Left lung (tissue), 10 donors: ENCODE data around the gene RAB35. TPM values are rescaled to one million over a fixed set of nuclear protein-coding genes. Genes with fewer than 3 reads are reported as not detected.

Experiments
- ATAC-seq: fragments of 200-7000 bp; cut with Tn5 transposase; one replicate; pipeline ENCODE4 v1.9.1; 2020; ENCODE audit warnings: moderate library complexity
- DNase-seq, 4 donors: peaks; one replicate each; pipeline ENCODE4 v3.0.0-alpha.2; 2013 to 2020
- H3K27ac ChIP-seq, 2 donors: fragments of 200-600 bp; sonication (generic) in 1 of 2; one replicate each; pipeline versions ENCODE4 v1.5.0 to v1.8.0; 2020 to 2021
- H3K27me3 ChIP-seq, 2 donors: fragments of 200-600 bp; sonication (generic) in 1 of 2; one replicate each; pipeline versions ENCODE4 v1.5.0 to v1.8.0; 2020 to 2021
- H3K36me3 ChIP-seq, 2 donors: fragments of 200-600 bp; sonication (generic) in 1 of 2; one replicate each; pipeline versions ENCODE4 v1.5.0 to v1.8.0; 2020 to 2021
- H3K4me1 ChIP-seq, 2 donors: fragments of 200-600 bp; one replicate each; pipeline ENCODE4 v1.8.0; 2021
- H3K4me3 ChIP-seq, 2 donors: fragments of 200-600 bp; sonication (generic) in 1 of 2; one replicate each; pipeline versions ENCODE4 v1.5.0 to v1.8.0; 2020 to 2021; ENCODE audit warnings: mild to moderate bottlenecking in 1 of 2
- H3K9me3 ChIP-seq, 2 donors: fragments of 200-600 bp; sonication (generic) in 1 of 2; one replicate each; pipeline versions ENCODE4 v1.5.0 to v1.8.0; 2020 to 2021
- CTCF ChIP-seq, 2 donors: fragments of 200-600 bp; sonication (generic) in 1 of 2; IDR thresholded peaks; one replicate each; pipeline versions ENCODE4 v1.5.0 to v1.8.0; 2021; ENCODE audit warnings: antibody characterized with exemption in 2 of 2
- intact Hi-C, 2 donors: fragments of 100-400 bp; cut with DNase I; formaldehyde crosslinking; loops; one replicate each; pipeline versions ENCODE4 v1.11.2 to v1.14.2; 2022
- polyA plus RNA-seq, 6 donors: library from polyadenylated mRNA; unstranded; fragments of 120-200 nt; gene quantifications; one replicate each; pipeline ENCODE4 v1.2.1, GENCODE V29; 2013; ENCODE audit not compliant: insufficient read length in 6 of 6
- total RNA-seq, 2 donors: library from RNA; stranded (reverse); fragmentation: NEBNext Ultra II Directional; extraction: Animal tissue kit (Norgen Biotek cat#: 25700); gene quantifications; one replicate each; pipeline ENCODE4 v1.2.1, GENCODE V29; 2021
- donor health status: DM: no; HTN: yes; CAD: no.
- donor health status: DM: no; HTN: no; CAD: no.

RAB35 gene
- total and polyA plus RNA-seq, 8 donors = 35.1 to 54.2 (median 39.2) TPM

- intact Hi-C loops = no loop called here
- no peak for ATAC-seq
- Histone ChIP-seq H3K27me3 (no peaks in the 10 kb centered on the region), H3K9me3 (no peaks in the 10 kb centered on the region), H3K27ac (no peak overlapping the region), H3K4me3 (no peak overlapping the region), H3K36me3 (peaks cover 0 to 32% of the 10 kb centered on the region in 2 donors), H3K4me1 (peaks cover 0 to 21% of the 10 kb centered on the region in 2 donors)
- TF ChIP-seq CTCF (IDR thresholded peaks at IDR 0.05) = no peak
- DNase-seq = no peak
Observed at GRCh38 chr12:120089796-120090195, 26.8 kb downstream of the RAB35 start.

GRCh38 chr12:120089105-120089504 lies 27.4 kb downstream of the RAB35 start:
- TF ChIP-seq CTCF (IDR thresholded peaks at IDR 0.05) = no peak
- Histone ChIP-seq H3K4me3 (no peak overlapping the region), H3K27ac (no peak overlapping the region), H3K4me1 (peaks cover 0 to 21% of the 10 kb centered on the region in 2 donors), H3K27me3 (no peaks in the 10 kb centered on the region), H3K36me3 (peaks cover 0 to 25% of the 10 kb centered on the region in 2 donors), H3K9me3 (no peaks in the 10 kb centered on the region)
- DNase-seq = no peak
- intact Hi-C loops = no loop called here
- ATAC-seq = no peak

GRCh38 chr12:120086801-120087621 lies 29.5 kb downstream of the RAB35 start:
- peak; percentile 89 to 99 for TF ChIP-seq CTCF (IDR thresholded peaks at IDR 0.05)
- peak overlapping the region; percentile 14 to 33 for H3K4me3 ChIP-seq

GRCh38 chr12:120085920-120086645 lies 30.5 kb downstream of the RAB35 start:
- TF ChIP-seq CTCF (IDR thresholded peaks at IDR 0.05) = no peak
- ATAC-seq (no peak), DNase-seq (no peak)
- H3K36me3 ChIP-seq = no peaks in the 10 kb centered on the region
- H3K4me1 ChIP-seq = peaks cover 0 to 21% of the 10 kb centered on the region in 2 donors
- peak overlapping the region in 1 of 2 donors; percentile 82 for H3K27ac ChIP-seq
- intact Hi-C loops = no loop called here
- no peaks in the 10 kb centered on the region for H3K9me3 ChIP-seq
- no peaks in the 10 kb centered on the region for H3K27me3 ChIP-seq
- H3K4me3 ChIP-seq = no peak overlapping the region

More at GRCh38 chr12:120086801-120087621, 29.5 kb downstream of the RAB35 start:
- Histone ChIP-seq H3K27ac (peak overlapping the region; percentile 57 to 82), H3K4me1 (peaks cover 0 to 21% of the 10 kb centered on the region in 2 donors), H3K36me3 (peaks cover 0 to 4% of the 10 kb centered on the region in 2 donors), H3K27me3 (no peaks in the 10 kb centered on the region), H3K9me3 (no peaks in the 10 kb centered on the region)
- DNase-seq = peak; percentile 91 to 99 (median 98)
- peak; percentile 97 for ATAC-seq
- intact Hi-C loops = no loop called here

GRCh38 chr12:120081641-120082040 lies 34.9 kb downstream of the RAB35 start:
- TF ChIP-seq CTCF (IDR thresholded peaks at IDR 0.05) = no peak
- Histone ChIP-seq H3K36me3 (no peaks in the 10 kb centered on the region), H3K9me3 (no peaks in the 10 kb centered on the region), H3K4me3 (no peak overlapping the region), H3K27ac (no peak overlapping the region), H3K4me1 (peaks cover 0 to 6% of the 10 kb centered on the region in 2 donors), H3K27me3 (no peaks in the 10 kb centered on the region)
- ATAC-seq (no peak), DNase-seq (no peak)
- intact Hi-C loops = no loop called here
